ENCODE measurements around the gene CACNA1F. TPM values are rescaled to one million over a fixed set of nuclear protein-coding genes. Genes with fewer than 3 reads are reported as not detected.

CACNA1F gene
- total RNA-seq, 1 donor from 2014 or later: 0.25 TPM

DNA sequence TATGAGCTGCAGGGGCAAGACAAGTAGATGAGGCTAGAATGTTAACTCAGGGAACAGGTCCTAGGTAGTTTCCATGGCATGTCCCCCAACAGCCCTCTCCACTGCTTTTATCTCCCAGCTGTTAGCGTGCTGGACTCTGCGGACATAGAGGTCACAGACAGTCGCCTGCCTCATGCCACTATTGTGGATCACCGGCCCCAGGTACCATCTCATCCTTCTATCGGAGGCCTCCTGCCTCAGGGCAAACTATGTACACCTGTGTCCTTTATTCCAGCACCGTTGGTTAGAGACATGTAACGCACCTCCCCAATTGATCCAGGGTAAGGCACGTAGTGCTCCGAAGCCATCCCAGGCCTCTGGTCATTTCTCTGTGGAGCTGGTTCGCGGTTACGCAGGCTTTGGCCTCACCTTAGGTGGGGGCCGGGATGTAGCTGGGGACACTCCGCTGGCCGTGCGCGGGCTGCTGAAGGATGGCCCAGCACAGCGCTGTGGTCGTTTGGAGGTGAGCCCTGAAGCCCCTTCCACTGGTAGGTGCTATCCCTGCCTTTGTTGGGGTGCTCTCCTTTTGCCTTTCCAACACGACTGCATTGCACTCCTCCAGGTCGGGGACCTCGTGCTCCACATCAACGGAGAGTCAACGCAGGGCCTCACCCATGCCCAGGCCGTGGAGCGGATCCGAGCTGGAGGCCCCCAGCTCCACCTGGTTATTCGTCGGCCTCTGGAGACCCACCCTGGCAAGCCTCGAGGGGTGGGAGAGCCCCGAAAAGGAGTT, 68.4 kb downstream of the CACNA1F start:
- H3K27ac ChIP-seq: peak overlapping the region; percentile 97
- intact Hi-C loops (cut with DNase I): no loop called here
- no peaks in the 10 kb centered on the region for H3K4me1 ChIP-seq
- TF ChIP-seq POLR2AphosphoS5 (IDR thresholded peaks at IDR 0.05; ENCODE audit: insufficient read depth in 1 of 2, low read depth in 1 of 2): no peak
- TF ChIP-seq, protein P1, sequence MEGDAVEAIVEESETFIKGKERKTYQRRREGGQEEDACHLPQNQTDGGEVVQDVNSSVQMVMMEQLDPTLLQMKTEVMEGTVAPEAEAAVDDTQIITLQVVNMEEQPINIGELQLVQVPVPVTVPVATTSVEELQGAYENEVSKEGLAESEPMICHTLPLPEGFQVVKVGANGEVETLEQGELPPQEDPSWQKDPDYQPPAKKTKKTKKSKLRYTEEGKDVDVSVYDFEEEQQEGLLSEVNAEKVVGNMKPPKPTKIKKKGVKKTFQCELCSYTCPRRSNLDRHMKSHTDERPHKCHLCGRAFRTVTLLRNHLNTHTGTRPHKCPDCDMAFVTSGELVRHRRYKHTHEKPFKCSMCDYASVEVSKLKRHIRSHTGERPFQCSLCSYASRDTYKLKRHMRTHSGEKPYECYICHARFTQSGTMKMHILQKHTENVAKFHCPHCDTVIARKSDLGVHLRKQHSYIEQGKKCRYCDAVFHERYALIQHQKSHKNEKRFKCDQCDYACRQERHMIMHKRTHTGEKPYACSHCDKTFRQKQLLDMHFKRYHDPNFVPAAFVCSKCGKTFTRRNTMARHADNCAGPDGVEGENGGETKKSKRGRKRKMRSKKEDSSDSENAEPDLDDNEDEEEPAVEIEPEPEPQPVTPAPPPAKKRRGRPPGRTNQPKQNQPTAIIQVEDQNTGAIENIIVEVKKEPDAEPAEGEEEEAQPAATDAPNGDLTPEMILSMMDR (IDR thresholded peaks at IDR 0.05): no peak
- TF ChIP-seq POLR2A (IDR thresholded peaks at IDR 0.05): no peak
- no peaks in the 10 kb centered on the region for H3K27me3 ChIP-seq
- no peaks in the 10 kb centered on the region for H3K36me3 ChIP-seq
- DNase-seq (ENCODE audit: extremely low spot score in 2 of 2): no peak
- H3K9me3 ChIP-seq: no peaks in the 10 kb centered on the region
- H3K4me3 ChIP-seq: no peak overlapping the region

DNA sequence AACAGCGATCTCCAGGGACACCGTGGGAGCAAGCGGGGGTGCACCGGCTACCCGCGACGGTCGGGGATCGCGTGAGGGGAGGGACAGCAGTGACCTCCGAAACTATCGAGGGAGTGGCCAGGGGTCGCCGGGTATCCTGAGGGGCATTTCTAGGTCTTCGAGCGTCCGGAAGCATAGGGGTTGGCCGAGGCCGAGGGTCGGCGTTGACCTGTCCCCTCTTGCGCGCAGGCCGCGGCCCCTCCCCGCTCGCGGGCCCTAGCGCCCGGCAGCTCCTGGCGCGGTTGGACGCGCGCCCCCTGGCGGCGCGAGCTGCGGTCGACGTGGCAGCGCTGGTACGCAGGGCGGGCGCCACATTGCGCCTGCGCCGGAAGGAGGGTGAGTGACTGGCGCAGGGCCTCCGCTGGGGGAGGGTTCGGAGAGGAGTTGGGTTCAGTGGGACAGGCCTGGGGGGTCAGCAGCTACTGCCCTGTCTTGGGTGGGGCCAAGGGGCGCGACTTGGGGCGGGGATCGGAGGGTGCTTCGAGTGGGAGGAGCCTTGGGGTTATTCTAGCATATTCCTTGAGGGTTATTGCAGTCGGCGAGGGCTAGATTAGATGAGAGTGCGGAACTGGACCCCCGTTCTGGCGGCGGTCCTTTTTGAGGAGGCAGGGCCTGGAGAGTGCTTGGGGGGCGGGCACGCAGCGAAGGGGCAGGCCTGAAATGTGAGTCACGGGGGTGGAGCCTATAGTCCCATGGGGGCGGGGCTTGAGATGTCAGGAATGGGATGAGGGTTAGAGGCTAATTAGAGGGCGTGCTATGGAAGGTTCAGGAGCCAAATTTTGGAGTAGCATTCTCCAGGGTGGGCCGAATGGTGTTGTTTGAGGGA, 69.4 kb downstream of the CACNA1F start:
- Histone ChIP-seq H3K4me3 (peak overlapping the region; percentile 43 to 44), H3K27me3 (no peaks in the 10 kb centered on the region), H3K36me3 (no peaks in the 10 kb centered on the region), H3K27ac (peak overlapping the region; percentile 97), H3K9me3 (no peaks in the 10 kb centered on the region), H3K4me1 (no peaks in the 10 kb centered on the region)
- intact Hi-C loops (cut with DNase I): no loop called here
- DNase-seq (ENCODE audit: extremely low spot score in 2 of 2): no peak
- TF ChIP-seq, protein P1 (IDR thresholded peaks at IDR 0.05): peak; percentile 28 to 67 (median 48)
- TF ChIP-seq POLR2AphosphoS5 (IDR thresholded peaks at IDR 0.05; ENCODE audit: insufficient read depth in 1 of 2, low read depth in 1 of 2) (peak in 1 of 2 donors; percentile 63), POLR2A (IDR thresholded peaks at IDR 0.05) (peak in 1 of 2 donors; percentile 34)

DNA sequence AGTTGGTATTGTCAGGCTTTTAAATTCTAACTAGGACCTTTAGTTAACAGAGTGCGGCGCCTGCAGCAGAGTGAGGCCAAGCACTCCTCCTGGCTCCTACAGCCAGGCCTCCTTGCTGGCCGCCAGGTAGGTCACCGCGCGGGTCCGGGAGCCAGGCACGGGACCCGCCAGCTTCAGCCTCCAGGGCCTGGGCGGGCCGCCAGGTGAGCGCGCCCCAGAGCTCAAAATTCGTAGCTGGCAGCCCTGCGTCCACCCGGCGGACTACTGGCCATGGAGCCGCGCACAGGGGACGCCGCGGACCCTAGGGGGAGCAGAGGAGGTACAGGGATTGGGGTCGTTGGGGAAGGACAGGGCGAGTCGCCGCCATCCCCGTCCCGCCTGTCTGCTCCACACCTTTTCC, 70.5 kb downstream of the CACNA1F start, which contains the start of gene MAGIX:
Gene MAGIX (plus strand): TSS at position 139 of the 400 bp plus-strand sequence. CDS start 132 bp downstream, at position 271.
- intact Hi-C loops (cut with DNase I): no loop called here
- Histone ChIP-seq H3K4me3 (peak within 1 kb of the TSS; percentile 43 to 44), H3K27ac (peak within 1 kb of the TSS; percentile 97), H3K4me1 (no peaks in the 10 kb centered on the region), H3K36me3 (no peaks in the 10 kb centered on the region), H3K27me3 (no peaks in the 10 kb centered on the region), H3K9me3 (no peaks in the 10 kb centered on the region)
- TF ChIP-seq, protein P1 (IDR thresholded peaks at IDR 0.05): no peak
- TF ChIP-seq POLR2A (IDR thresholded peaks at IDR 0.05) (no peak), POLR2AphosphoS5 (IDR thresholded peaks at IDR 0.05; ENCODE audit: insufficient read depth in 1 of 2, low read depth in 1 of 2) (no peak)
- no peak for DNase-seq (ENCODE audit: extremely low spot score in 2 of 2)

DNA sequence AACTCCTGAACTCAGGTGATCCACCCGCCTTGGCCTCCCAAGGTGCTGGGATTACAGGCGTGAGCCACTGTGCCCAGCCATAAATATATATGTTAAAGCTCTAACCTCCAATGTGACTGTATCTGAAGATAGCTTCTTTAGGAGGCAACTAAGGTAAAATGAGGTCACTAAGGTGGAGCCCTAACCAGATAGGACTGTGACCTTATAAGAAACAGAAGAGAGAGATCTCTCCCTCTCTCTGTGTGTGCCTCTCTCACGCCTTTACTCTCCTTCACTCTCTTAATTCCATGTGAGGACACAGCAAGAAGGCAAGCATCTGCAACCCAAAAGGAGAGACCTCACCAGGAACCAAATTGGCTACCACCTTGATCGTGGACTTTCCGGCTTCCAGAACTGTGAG, 71.5 kb downstream of the CACNA1F start:
- TF ChIP-seq, protein P1 (IDR thresholded peaks at IDR 0.05): no peak
- no peak for TF ChIP-seq POLR2AphosphoS5 (IDR thresholded peaks at IDR 0.05; ENCODE audit: insufficient read depth in 1 of 2, low read depth in 1 of 2)
- no peak for TF ChIP-seq POLR2A (IDR thresholded peaks at IDR 0.05)
- no peaks in the 10 kb centered on the region for H3K4me1 ChIP-seq
- H3K27me3 ChIP-seq: no peaks in the 10 kb centered on the region
- DNase-seq (ENCODE audit: extremely low spot score in 2 of 2): no peak
- no peak overlapping the region for H3K4me3 ChIP-seq
- intact Hi-C loops (cut with DNase I): no loop called here
- H3K36me3 ChIP-seq: no peaks in the 10 kb centered on the region
- no peaks in the 10 kb centered on the region for H3K9me3 ChIP-seq
- H3K27ac ChIP-seq: no peak overlapping the region
